Measurements from ENCODE around the gene CDT1. TPM values are rescaled to one million over a fixed set of nuclear protein-coding genes. Genes with fewer than 3 reads are reported as not detected.

The CDT1 gene
- total RNA-seq, 1 donor from 2014 or later: 25.3 TPM

- no peak overlapping the region for H3K4me3 Mint-ChIP-seq (ENCODE audit: low read depth)
- no peak for DNase-seq (ENCODE audit: low spot score, unreplicated experiment)
- no peaks in the 10 kb centered on the region for H3K27me3 Mint-ChIP-seq
- H3K27ac Mint-ChIP-seq: no peak overlapping the region
- TF ChIP-seq CTCF (IDR thresholded peaks at IDR 0.05; ENCODE audit: unreplicated experiment): no peak
- H3K9me3 Mint-ChIP-seq (ENCODE audit: low read depth): no peaks in the 10 kb centered on the region
- H3K4me1 Mint-ChIP-seq (ENCODE audit: low read depth): no peaks in the 10 kb centered on the region
- H3K36me3 Mint-ChIP-seq (ENCODE audit: insufficient read depth): no peaks in the 10 kb centered on the region
Measured at GRCh38 chr16:88798772-88799455, 4.7 kb upstream of the CDT1 start.

DNA sequence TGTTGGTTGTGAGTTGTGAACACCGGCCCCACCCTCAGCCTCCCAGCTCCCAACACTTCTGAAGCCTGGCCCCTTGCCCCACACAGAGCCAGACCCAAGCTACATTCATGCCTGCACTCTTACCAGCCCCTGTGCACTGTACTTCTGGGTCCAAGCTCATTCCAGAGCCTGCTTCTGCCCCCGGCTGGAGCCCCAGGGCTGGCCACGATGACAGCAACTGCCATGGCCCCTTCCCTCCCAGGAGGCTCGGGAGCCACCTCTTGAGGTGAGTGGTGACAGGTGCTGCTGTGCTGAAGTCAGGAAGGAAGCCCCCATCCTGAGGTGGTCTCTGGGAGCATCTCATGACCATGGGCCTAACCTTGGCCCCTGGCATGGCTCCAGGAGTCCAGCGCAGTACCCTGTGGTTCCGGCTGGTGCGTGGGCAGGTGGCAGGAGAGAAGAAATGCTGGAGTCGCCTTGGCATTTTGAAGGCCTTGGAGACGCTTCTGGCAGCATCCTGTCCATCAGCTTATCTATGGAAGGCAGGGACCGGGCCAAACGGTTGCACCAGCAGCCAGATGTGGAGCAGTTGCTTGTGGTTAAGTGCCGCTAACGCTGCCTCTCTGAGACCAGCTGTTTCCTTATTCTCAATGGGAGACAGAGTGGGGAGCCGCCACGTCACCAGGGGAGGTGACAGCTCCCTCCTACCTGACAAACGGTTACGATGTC, 3.9 kb upstream of the CDT1 start:
- DNase-seq (ENCODE audit: low spot score, unreplicated experiment): no peak
- no peak overlapping the region for H3K27ac Mint-ChIP-seq
- H3K4me3 Mint-ChIP-seq (ENCODE audit: low read depth): no peak overlapping the region

GRCh38 chr16:88800277-88800592, 3.4 kb upstream of the CDT1 start:
- Mint-ChIP-seq H3K4me1 (ENCODE audit: low read depth) (no peaks in the 10 kb centered on the region), H3K9me3 (ENCODE audit: low read depth) (no peaks in the 10 kb centered on the region), H3K4me3 (ENCODE audit: low read depth) (no peak overlapping the region), H3K36me3 (ENCODE audit: insufficient read depth) (no peaks in the 10 kb centered on the region), H3K27ac (no peak overlapping the region), H3K27me3 (no peaks in the 10 kb centered on the region)
- no peak for DNase-seq (ENCODE audit: low spot score, unreplicated experiment)
- TF ChIP-seq CTCF (IDR thresholded peaks at IDR 0.05; ENCODE audit: unreplicated experiment): no peak

More for the DNA sequence above, 3.9 kb upstream of the CDT1 start:
- H3K4me1 Mint-ChIP-seq (ENCODE audit: low read depth): no peaks in the 10 kb centered on the region
- H3K9me3 Mint-ChIP-seq (ENCODE audit: low read depth): no peaks in the 10 kb centered on the region
- H3K27me3 Mint-ChIP-seq: no peaks in the 10 kb centered on the region
- TF ChIP-seq CTCF (IDR thresholded peaks at IDR 0.05; ENCODE audit: unreplicated experiment): no peak
- H3K36me3 Mint-ChIP-seq (ENCODE audit: insufficient read depth): no peaks in the 10 kb centered on the region

DNA sequence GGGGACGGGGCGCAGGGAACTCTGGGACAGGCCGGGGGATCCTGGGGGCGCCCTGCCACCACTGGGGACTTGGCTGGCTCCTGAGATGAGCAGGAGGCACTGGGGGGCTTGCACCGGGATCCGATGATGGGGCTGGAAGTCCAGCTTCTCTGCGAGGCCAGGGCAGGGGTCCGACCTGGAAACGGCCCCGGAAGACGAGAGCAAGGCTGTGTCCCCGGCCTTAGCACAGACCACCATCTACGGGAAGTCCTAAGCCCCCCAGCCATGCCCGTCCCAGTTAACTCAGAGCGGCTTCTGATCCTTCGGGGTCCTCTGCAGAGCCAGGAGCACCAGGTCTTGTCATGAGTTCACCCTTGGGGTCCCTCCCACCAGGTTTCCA, 573 bp downstream of the CDT1 start:
- Mint-ChIP-seq H3K4me3 (ENCODE audit: low read depth) (peak overlapping the region; percentile 69), H3K27ac (no peak overlapping the region), H3K36me3 (ENCODE audit: insufficient read depth) (no peaks in the 10 kb centered on the region), H3K4me1 (ENCODE audit: low read depth) (no peaks in the 10 kb centered on the region), H3K9me3 (ENCODE audit: low read depth) (no peaks in the 10 kb centered on the region), H3K27me3 (no peaks in the 10 kb centered on the region)
- no peak for DNase-seq (ENCODE audit: low spot score, unreplicated experiment)
- TF ChIP-seq CTCF (IDR thresholded peaks at IDR 0.05; ENCODE audit: unreplicated experiment): no peak

- H3K27me3 Mint-ChIP-seq: no peaks in the 10 kb centered on the region
- no peak for DNase-seq (ENCODE audit: low spot score, unreplicated experiment)
- peak overlapping the region; percentile 69 for H3K4me3 Mint-ChIP-seq (ENCODE audit: low read depth)
- no peak for TF ChIP-seq CTCF (IDR thresholded peaks at IDR 0.05; ENCODE audit: unreplicated experiment)
- H3K36me3 Mint-ChIP-seq (ENCODE audit: insufficient read depth): no peaks in the 10 kb centered on the region
- H3K27ac Mint-ChIP-seq: no peak overlapping the region
- H3K4me1 Mint-ChIP-seq (ENCODE audit: low read depth): no peaks in the 10 kb centered on the region
- no peaks in the 10 kb centered on the region for H3K9me3 Mint-ChIP-seq (ENCODE audit: low read depth)
Measured at GRCh38 chr16:88804552-88805339, 1.2 kb downstream of the CDT1 start.
